HepG2 (cell line): ENCODE measurements around the gene RNF40. TPM values are rescaled to one million over a fixed set of nuclear protein-coding genes. Genes with fewer than 3 reads are reported as not detected.

Source experiments
- AKNA ChIP-seq: sonication (generic); formaldehyde crosslinking; IDR thresholded peaks from 2 replicates; pipeline ENCODE4 v1.4.0; 2020; ENCODE audit warnings: missing genetic modification reagents, borderline replicate concordance
- RBM39 ChIP-seq: fragments of 200-400 bp; formaldehyde crosslinking; IDR thresholded peaks from one replicate; pipeline ENCODE4 v1.6.1; 2018; ENCODE audit warnings: antibody characterized with exemption, mild to moderate bottlenecking, low read depth, low read length; ENCODE audit not compliant: poor library complexity, severe bottlenecking
- RCOR2 ChIP-seq: IDR thresholded peaks from 2 replicates; pipeline ENCODE4 v1.6.1; 2016; ENCODE audit warnings: missing biosample characterization, missing genetic modification reagents
- RFXAP ChIP-seq: sonication (generic); formaldehyde crosslinking; IDR thresholded peaks from 2 replicates; pipeline ENCODE4 v1.4.0; 2020; ENCODE audit warnings: missing genetic modification reagents, borderline replicate concordance
- XRCC5 ChIP-seq: fragments of 200-400 bp; formaldehyde crosslinking; optimal IDR thresholded peaks from 2 replicates; pipeline ENCODE3; 2017; ENCODE audit warnings: mild to moderate bottlenecking, low read length
- ZFP37 ChIP-seq: sonication (generic); formaldehyde crosslinking; IDR thresholded peaks from 2 replicates; pipeline ENCODE4 v1.4.0; 2020; ENCODE audit warnings: missing genetic modification reagents, borderline replicate concordance
- ZNF17 ChIP-seq: sonication (generic); formaldehyde crosslinking; IDR thresholded peaks from 2 replicates; pipeline ENCODE4 v1.5.0; 2020; ENCODE audit warnings: mild to moderate bottlenecking, missing genetic modification reagents
- ZNF280D ChIP-seq: sonication (generic); formaldehyde crosslinking; IDR thresholded peaks from 2 replicates; pipeline ENCODE4 v1.5.1; 2020; ENCODE audit warnings: mild to moderate bottlenecking, missing genetic modification reagents
- ZNF724P ChIP-seq: sonication (generic); formaldehyde crosslinking; IDR thresholded peaks from 2 replicates; pipeline ENCODE4 v1.8.0; 2022; ENCODE audit warnings: missing genetic modification reagents, borderline replicate concordance
- ZNF75D ChIP-seq: sonication (generic); formaldehyde crosslinking; IDR thresholded peaks from 2 replicates; pipeline ENCODE4 v1.8.1; 2023; ENCODE audit warnings: missing genetic modification reagents, mild to moderate bottlenecking, borderline replicate concordance
- polyA plus RNA-seq, 8 experiments: library from polyadenylated mRNA; depleted of rRNA in 3 of 8; stranded (reverse) in 7 of 8; unstranded in 1 of 8; fragments of >200 nt; fragmentation: Illumina TruSeq in 4 of 8; extraction: Trizol in 4 of 8; gene quantifications; 2 replicates each; pipeline versions ENCODE4 v1.2.1 to v1.2.3, GENCODE V29; 2011 to 2016; ENCODE audit warnings: low read depth in 4 of 8, missing spikeins in 1 of 8, mixed read lengths in 1 of 8; ENCODE audit not compliant: insufficient read depth in 1 of 8
- total RNA-seq, 5 experiments: library from RNA; depleted of rRNA; stranded (reverse); fragments of >200 nt; fragmentation: Illumina TruSeq; extraction: Trizol; gene quantifications; 2 replicates each; pipeline ENCODE4 v1.2.3, GENCODE V29; 2016; ENCODE audit warnings: low read depth in 1 of 5
- TF ChIP-seq, protein P1 (sequence below): fragments of 450-650 bp; IDR thresholded peaks from 2 replicates; pipeline ENCODE4 v1.6.1; 2016
- TF ChIP-seq, protein P2 (sequence below): sonication (generic); formaldehyde crosslinking; IDR thresholded peaks from 2 replicates; pipeline ENCODE4 v1.5.0; 2020; ENCODE audit warnings: missing genetic modification reagents, mild to moderate bottlenecking, borderline replicate concordance
- TF ChIP-seq, protein P3 (sequence below): sonication (generic); formaldehyde crosslinking; IDR thresholded peaks from 2 replicates; pipeline ENCODE4 v1.5.0; 2020; ENCODE audit warnings: mild to moderate bottlenecking, missing genetic modification reagents
- TF ChIP-seq, protein P4 (sequence below): sonication (generic); formaldehyde crosslinking; IDR thresholded peaks from 2 replicates; pipeline ENCODE4 v1.8.1; 2023; ENCODE audit warnings: missing genetic modification reagents, mild to moderate bottlenecking, borderline replicate concordance

RNF40 gene
- total and polyA plus RNA-seq, 2 of the 13 experiments (the other 11 are each of a cell fraction or from before 2014, with no cell fraction given), result 84.0 to 85.6 TPM

GRCh38 chr16:30805370-30806169 is 43.4 kb downstream of the RNF40 start (continued):
- TF ChIP-seq, protein P1, sequence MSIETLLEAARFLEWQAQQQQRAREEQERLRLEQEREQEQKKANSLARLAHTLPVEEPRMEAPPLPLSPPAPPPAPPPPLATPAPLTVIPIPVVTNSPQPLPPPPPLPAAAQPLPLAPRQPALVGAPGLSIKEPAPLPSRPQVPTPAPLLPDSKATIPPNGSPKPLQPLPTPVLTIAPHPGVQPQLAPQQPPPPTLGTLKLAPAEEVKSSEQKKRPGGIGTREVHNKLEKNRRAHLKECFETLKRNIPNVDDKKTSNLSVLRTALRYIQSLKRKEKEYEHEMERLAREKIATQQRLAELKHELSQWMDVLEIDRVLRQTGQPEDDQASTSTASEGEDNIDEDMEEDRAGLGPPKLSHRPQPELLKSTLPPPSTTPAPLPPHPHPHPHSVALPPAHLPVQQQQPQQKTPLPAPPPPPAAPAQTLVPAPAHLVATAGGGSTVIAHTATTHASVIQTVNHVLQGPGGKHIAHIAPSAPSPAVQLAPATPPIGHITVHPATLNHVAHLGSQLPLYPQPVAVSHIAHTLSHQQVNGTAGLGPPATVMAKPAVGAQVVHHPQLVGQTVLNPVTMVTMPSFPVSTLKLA, result no peak
- TF ChIP-seq, protein P2, sequence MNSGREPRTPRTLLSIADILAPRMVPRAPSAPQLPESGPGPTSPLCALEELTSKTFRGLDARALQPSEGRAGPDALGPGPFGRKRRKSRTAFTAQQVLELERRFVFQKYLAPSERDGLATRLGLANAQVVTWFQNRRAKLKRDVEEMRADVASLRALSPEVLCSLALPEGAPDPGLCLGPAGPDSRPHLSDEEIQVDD (CRISPR knock-in tag), result no peak; the same call in 1 of the 2 replicates
- TF ChIP-seq XRCC5, result peak; percentile 95
- TF ChIP-seq RBM39, result peak; percentile 99
- TF ChIP-seq RCOR2 (CRISPR knock-in tag), result peak; percentile 94
- TF ChIP-seq ZNF17 (CRISPR knock-in tag), result 0 out of 2 replicates have a peak, but pooled peaks have one; percentile 15
- TF ChIP-seq, protein P3, sequence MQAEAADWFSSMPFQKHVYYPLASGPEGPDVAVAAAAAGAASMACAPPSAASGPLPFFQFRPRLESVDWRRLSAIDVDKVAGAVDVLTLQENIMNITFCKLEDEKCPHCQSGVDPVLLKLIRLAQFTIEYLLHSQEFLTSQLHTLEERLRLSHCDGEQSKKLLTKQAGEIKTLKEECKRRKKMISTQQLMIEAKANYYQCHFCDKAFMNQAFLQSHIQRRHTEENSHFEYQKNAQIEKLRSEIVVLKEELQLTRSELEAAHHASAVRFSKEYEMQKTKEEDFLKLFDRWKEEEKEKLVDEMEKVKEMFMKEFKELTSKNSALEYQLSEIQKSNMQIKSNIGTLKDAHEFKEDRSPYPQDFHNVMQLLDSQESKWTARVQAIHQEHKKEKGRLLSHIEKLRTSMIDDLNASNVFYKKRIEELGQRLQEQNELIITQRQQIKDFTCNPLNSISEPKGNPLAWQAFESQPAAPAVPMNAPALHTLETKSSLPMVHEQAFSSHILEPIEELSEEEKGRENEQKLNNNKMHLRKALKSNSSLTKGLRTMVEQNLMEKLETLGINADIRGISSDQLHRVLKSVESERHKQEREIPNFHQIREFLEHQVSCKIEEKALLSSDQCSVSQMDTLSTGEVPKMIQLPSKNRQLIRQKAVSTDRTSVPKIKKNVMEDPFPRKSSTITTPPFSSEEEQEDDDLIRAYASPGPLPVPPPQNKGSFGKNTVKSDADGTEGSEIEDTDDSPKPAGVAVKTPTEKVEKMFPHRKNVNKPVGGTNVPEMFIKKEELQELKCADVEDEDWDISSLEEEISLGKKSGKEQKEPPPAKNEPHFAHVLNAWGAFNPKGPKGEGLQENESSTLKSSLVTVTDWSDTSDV (CRISPR knock-in tag), result no peak; the same call in 1 of the 2 replicates
- TF ChIP-seq ZFP37 (CRISPR knock-in tag), result peak; percentile 92
- TF ChIP-seq, protein P4, sequence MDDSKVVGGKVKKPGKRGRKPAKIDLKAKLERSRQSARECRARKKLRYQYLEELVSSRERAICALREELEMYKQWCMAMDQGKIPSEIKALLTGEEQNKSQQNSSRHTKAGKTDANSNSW, result peak; percentile 59; the same call in 1 of the 2 replicates
- peak; percentile 92 for TF ChIP-seq RFXAP
- TF ChIP-seq ZNF724P (CRISPR knock-in tag), result peak; percentile 95
- TF ChIP-seq ZNF75D (CRISPR knock-in tag), result peak; percentile 93; the same call in 1 of the 2 replicates
- peak; percentile 83; the same call in 1 of the 2 replicates for TF ChIP-seq AKNA (CRISPR knock-in tag)
- TF ChIP-seq ZNF280D (CRISPR knock-in tag), result no peak; the same call in 1 of the 2 replicates
